HepG2 (cell line): ENCODE results near the gene UST. TPM values are rescaled to one million over a fixed set of nuclear protein-coding genes. Genes with fewer than 3 reads are reported as not detected.

Experiments used
- ATAC-seq: fragments of 200-7000 bp; cut with Tn5 transposase; 3 replicates; pipeline ENCODE4 v1.9.1; 2020; ENCODE audit warnings: mild to moderate bottlenecking, moderate library complexity
- BruUV-seq: library from RNA; stranded (reverse); fragments of 400-500 nt; replicated peaks from 2 replicates; lab custom pipeline; 2021; lab: Mats Ljungman, UMichigan
- CTCF ChIA-PET: fragments of 300-600 bp; formaldehyde crosslinking; extraction: SDS; loops from one replicate; lab custom pipeline; 2021; ENCODE audit warnings: low total read pairs, inconsistent platforms, low intra/inter-chr PET ratio; lab: Yijun Ruan, JAX
- POLR2A ChIA-PET: fragments of 350-600 bp; sonication (Branson Sonifier 250); formaldehyde crosslinking; loops from one replicate; lab custom pipeline; 2020; ENCODE audit warnings: antibody characterized with exemption, inconsistent platforms; lab: Yijun Ruan, JAX
- DNase-seq: peaks from one replicate; pipeline ENCODE4 v3.0.0-alpha.2; 2015; ENCODE audit warnings: low spot score
- FAIRE-seq: peaks from 3 replicates; lab custom pipeline; 2011; peaks lifted over from hg19 to GRCh38; lab: Jason Lieb, UNC
- H2AFZ ChIP-seq: one replicate; pipeline ENCODE4 v1.6.1; 2011; ENCODE audit warnings: low read length, inconsistent platforms
- H3K27ac ChIP-seq: fragments of 300-600 bp; 3 replicates; pipeline ENCODE4 v1.8.0; 2011; ENCODE audit warnings: mixed run types, mild to moderate bottlenecking, mixed read lengths, low read length, inconsistent platforms; ENCODE audit not compliant: insufficient read depth; ENCODE audit errors: extremely low read length
- H3K27me3 ChIP-seq, 2 experiments: fragments of 200-600 bp in 1 of 2; 2 replicates in 1 of 2; 3 replicates in 1 of 2; pipeline versions ENCODE4 v1.6.0 to v1.8.0; 2011; ENCODE audit warnings: low read length in 2 of 2, mild to moderate bottlenecking in 2 of 2, moderate library complexity in 2 of 2, inconsistent platforms in 1 of 2; ENCODE audit not compliant: insufficient read depth in 2 of 2, control insufficient read depth in 1 of 2
- H3K36me3 ChIP-seq, 2 experiments: fragments of 200-600 bp in 1 of 2; replicated peaks in 1 of 2; 2 replicates in 1 of 2; 3 replicates in 1 of 2; pipeline versions ENCODE4 v1.5.1 to v1.8.0; 2011; ENCODE audit warnings: low read length in 2 of 2, inconsistent platforms in 1 of 2; ENCODE audit not compliant: insufficient read depth in 2 of 2, control insufficient read depth in 1 of 2
- H3K4me1 ChIP-seq: 2 replicates; pipeline ENCODE4 v1.5.1; 2012; ENCODE audit warnings: low read length, inconsistent platforms; ENCODE audit not compliant: insufficient read depth
- H3K4me2 ChIP-seq: 2 replicates; pipeline ENCODE4 v1.6.0; 2011; ENCODE audit warnings: low read depth, low read length, inconsistent platforms
- H3K4me3 ChIP-seq, 3 experiments: fragments of 200-600 bp in 1 of 3; sonication (generic), shearing (Covaris generic) in 1 of 3; replicated peaks in 1 of 3; 2 replicates each; pipeline ENCODE4 v1.5.1; 2011 to 2016; ENCODE audit warnings: low read length in 3 of 3, inconsistent platforms in 2 of 3, low read depth in 2 of 3, mild to moderate bottlenecking in 2 of 3, control low read depth in 1 of 3, mixed read lengths in 1 of 3; ENCODE audit not compliant: insufficient read depth in 1 of 3
- H3K79me2 ChIP-seq: one replicate; pipeline ENCODE4 v1.6.1; 2011; ENCODE audit warnings: low read length, inconsistent platforms; ENCODE audit not compliant: insufficient read depth
- H3K9ac ChIP-seq: 2 replicates; pipeline ENCODE4 v1.6.0; 2011; ENCODE audit warnings: mild to moderate bottlenecking, low read depth, low read length, inconsistent platforms; ENCODE audit not compliant: insufficient read depth
- H3K9me3 ChIP-seq: 2 replicates; pipeline ENCODE4 v1.5.1; 2012; ENCODE audit warnings: mild to moderate bottlenecking, low read length
- H4K20me1 ChIP-seq: 2 replicates; pipeline ENCODE4 v1.6.0; 2011; ENCODE audit warnings: inconsistent platforms, mild to moderate bottlenecking, low read length, moderate library complexity; ENCODE audit not compliant: insufficient read depth
- ARHGAP35 ChIP-seq: sonication (generic); formaldehyde crosslinking; IDR thresholded peaks from 2 replicates; pipeline ENCODE4 v1.9.0; 2022; ENCODE audit warnings: mild to moderate bottlenecking, inconsistent platforms, moderate library complexity, missing genetic modification reagents, borderline replicate concordance
- ATF3 ChIP-seq: sonication (generic); formaldehyde crosslinking; IDR thresholded peaks from 2 replicates; pipeline ENCODE4 v1.4.0; 2020; ENCODE audit warnings: missing genetic modification reagents
- CREM ChIP-seq, 2 experiments: sonication (generic) in 1 of 2; formaldehyde crosslinking in 1 of 2; IDR thresholded peaks; 2 replicates each; pipeline versions ENCODE4 v1.4.0 to v1.6.1; 2016 to 2020; ENCODE audit warnings: antibody characterized with exemption in 1 of 2, mild to moderate bottlenecking in 1 of 2, missing genetic modification reagents in 1 of 2
- GMEB2 ChIP-seq: IDR thresholded peaks from 2 replicates; pipeline ENCODE4 v1.6.1; 2016; ENCODE audit warnings: missing biosample characterization, missing genetic modification reagents, low read depth
- HNRNPUL1 ChIP-seq: fragments of 200-400 bp; formaldehyde crosslinking; IDR thresholded peaks from 2 replicates; pipeline ENCODE4 v1.6.1; 2017; ENCODE audit warnings: low read depth, mild to moderate bottlenecking, low read length, moderate library complexity
- HOMEZ ChIP-seq: IDR thresholded peaks from 2 replicates; pipeline ENCODE4 v1.6.1; 2016; ENCODE audit warnings: low read depth
- NFYB ChIP-seq: sonication (generic); formaldehyde crosslinking; IDR thresholded peaks from 2 replicates; pipeline ENCODE4 v1.4.0; 2020; ENCODE audit warnings: missing genetic modification reagents
- NR1H2 ChIP-seq: sonication (generic); formaldehyde crosslinking; IDR thresholded peaks from 2 replicates; pipeline ENCODE4 v1.8.1; 2022; ENCODE audit warnings: low read depth, missing genetic modification reagents, borderline replicate concordance
- SP1 ChIP-seq, 2 experiments: fragments of 450-650 bp in 1 of 2; sonication (generic) in 1 of 2; formaldehyde crosslinking in 1 of 2; IDR thresholded peaks; 2 replicates each; pipeline versions ENCODE4 v1.4.0 to v1.6.1; 2016 to 2020; ENCODE audit warnings: missing genetic modification reagents in 1 of 2
- ZNF274 ChIP-seq: sonication (generic); formaldehyde crosslinking; IDR thresholded peaks from 2 replicates; pipeline ENCODE4 v1.5.1; 2020; ENCODE audit warnings: mild to moderate bottlenecking, missing genetic modification reagents
- ZNF414 ChIP-seq: sonication (generic); formaldehyde crosslinking; IDR thresholded peaks from 2 replicates; pipeline ENCODE4 v1.5.0; 2020; ENCODE audit warnings: missing genetic modification reagents
- ZNF576 ChIP-seq: sonication (generic); formaldehyde crosslinking; IDR thresholded peaks from 2 replicates; pipeline ENCODE4 v1.4.0; 2020; ENCODE audit warnings: mild to moderate bottlenecking, missing genetic modification reagents
- ZNF766 ChIP-seq: sonication (generic); formaldehyde crosslinking; IDR thresholded peaks from 2 replicates; pipeline ENCODE4 v1.5.0; 2020; ENCODE audit warnings: missing genetic modification reagents, borderline replicate concordance
- WGBS: methylation state at CpG from one replicate; pipeline ENCODE4 v1.1.6; 2017; ENCODE audit warnings: low lambda C conversion rate; 5-methylcytosine and 5-hydroxymethylcytosine counted together
- in situ Hi-C: cut with HindIII; loops from 2 replicates; pipeline ENCODE4 v1.10.0; 2017; ENCODE audit warnings: low pct_unique_long_range_greater_than_20kb; ENCODE audit not compliant: extremely low pct_ligation_motif_present
- intact Hi-C: fragments of 100-400 bp; cut with micrococcal nuclease; formaldehyde crosslinking; loops from one replicate; pipeline ENCODE4 v1.10.0; 2022; ENCODE audit not compliant: unreplicated experiment
- polyA plus RNA-seq, 8 experiments: library from polyadenylated mRNA; depleted of rRNA in 3 of 8; stranded (reverse) in 7 of 8; unstranded in 1 of 8; fragments of >200 nt; fragmentation: Illumina TruSeq in 4 of 8; extraction: Trizol in 4 of 8; gene quantifications; 2 replicates each; pipeline versions ENCODE4 v1.2.1 to v1.2.3, GENCODE V29; 2011 to 2016; ENCODE audit warnings: low read depth in 4 of 8, missing spikeins in 1 of 8, mixed read lengths in 1 of 8; ENCODE audit not compliant: insufficient read depth in 1 of 8
- total RNA-seq, 5 experiments: library from RNA; depleted of rRNA; stranded (reverse); fragments of >200 nt; fragmentation: Illumina TruSeq; extraction: Trizol; gene quantifications; 2 replicates each; pipeline ENCODE4 v1.2.3, GENCODE V29; 2016; ENCODE audit warnings: low read depth in 1 of 5
- TF ChIP-seq, protein P1 (sequence below): sonication (generic); formaldehyde crosslinking; IDR thresholded peaks from 2 replicates; pipeline ENCODE4 v1.8.0; 2023; ENCODE audit warnings: mild to moderate bottlenecking, missing genetic modification reagents
- TF ChIP-seq, protein P2 (sequence below): sonication (generic); formaldehyde crosslinking; IDR thresholded peaks from 2 replicates; pipeline ENCODE4 v1.5.0; 2020; ENCODE audit warnings: missing genetic modification reagents

UST gene
- total and polyA plus RNA-seq, 2 of the 13 experiments (the other 11 are each of a cell fraction or from before 2014, with no cell fraction given): 0.27 TPM; not detected in 1

DNA sequence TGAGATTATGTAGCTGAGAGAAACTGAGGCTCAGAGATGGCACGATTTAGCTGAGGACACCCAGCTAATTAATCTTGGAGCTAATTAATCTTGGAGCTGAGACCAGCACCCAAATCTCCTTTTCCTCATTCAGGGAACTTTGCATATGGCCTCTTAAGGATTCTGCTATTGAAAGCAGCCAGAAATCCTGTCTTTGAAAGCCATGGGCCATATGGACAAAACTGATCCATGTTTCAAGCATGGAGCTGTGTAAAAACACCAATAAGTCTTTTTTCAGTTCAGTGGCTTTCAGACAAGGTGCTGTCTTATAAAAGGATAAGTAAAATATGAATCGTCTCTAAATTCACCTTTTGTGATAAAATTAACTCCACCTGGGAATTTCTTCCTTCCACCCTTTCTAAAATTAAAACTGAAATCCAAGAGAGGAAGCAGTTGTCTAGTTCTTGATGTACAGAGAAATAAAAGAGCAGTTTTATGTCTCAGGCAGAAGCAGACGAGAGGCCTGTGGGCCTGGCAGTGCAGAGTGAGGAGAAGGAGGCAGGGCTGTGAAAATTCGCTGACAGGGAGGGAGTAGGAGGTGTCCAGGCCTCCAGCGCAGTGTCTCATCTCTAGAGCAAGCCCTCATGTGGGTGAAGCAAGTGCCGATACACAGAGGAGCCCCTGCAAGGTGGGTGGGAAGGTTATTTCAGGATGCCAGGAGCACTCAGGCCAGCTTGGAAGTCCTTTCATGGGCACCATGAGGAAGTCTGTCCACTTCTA, 266.9 kb downstream of the UST start:
- H3K27ac ChIP-seq: no peak overlapping the region
- peaks cover 4 to 14% of the 10 kb centered on the region in 2 experiments; a peak in 3 of 5 replicates for H3K27me3 ChIP-seq
- H4K20me1 ChIP-seq: no peaks in the 10 kb centered on the region
- H3K4me3 ChIP-seq: no peak overlapping the region
- H3K79me2 ChIP-seq: no peaks in the 10 kb centered on the region
- DNase-seq (no peak), FAIRE-seq (no peak), ATAC-seq (peak; percentile 74)
- no peaks in the 10 kb centered on the region for H3K9me3 ChIP-seq
- WGBS: 11% methylated on average over 6 of the region's 6 CpGs
- in situ Hi-C loops: no loop called here
- H3K4me1 ChIP-seq: no peaks in the 10 kb centered on the region
- no TSS peak for BruUV-seq
- ChIA-PET CTCF (no interaction called here), POLR2A (no interaction called here)
- no peak overlapping the region for H2AFZ ChIP-seq
- intact Hi-C loops: no loop called here
- no peaks in the 10 kb centered on the region for H3K36me3 ChIP-seq
- H3K9ac ChIP-seq: no peak overlapping the region
- H3K4me2 ChIP-seq: no peak overlapping the region
- TF ChIP-seq ZNF274 (CRISPR knock-in tag): no peak
- TF ChIP-seq CREM (IDR thresholded peaks at IDR 0.05): no peak
- no peak for TF ChIP-seq CREM (CRISPR knock-in tag; IDR thresholded peaks at IDR 0.05)
- no peak for TF ChIP-seq SP1 (IDR thresholded peaks at IDR 0.05)
- no peak for TF ChIP-seq SP1 (CRISPR knock-in tag; IDR thresholded peaks at IDR 0.05)
- TF ChIP-seq HNRNPUL1: no peak
- TF ChIP-seq ZNF414 (CRISPR knock-in tag): no peak
- no peak for TF ChIP-seq HOMEZ
- TF ChIP-seq NFYB (CRISPR knock-in tag): no peak
- TF ChIP-seq NR1H2 (CRISPR knock-in tag): no peak
- no peak for TF ChIP-seq ATF3
- TF ChIP-seq, protein P1, sequence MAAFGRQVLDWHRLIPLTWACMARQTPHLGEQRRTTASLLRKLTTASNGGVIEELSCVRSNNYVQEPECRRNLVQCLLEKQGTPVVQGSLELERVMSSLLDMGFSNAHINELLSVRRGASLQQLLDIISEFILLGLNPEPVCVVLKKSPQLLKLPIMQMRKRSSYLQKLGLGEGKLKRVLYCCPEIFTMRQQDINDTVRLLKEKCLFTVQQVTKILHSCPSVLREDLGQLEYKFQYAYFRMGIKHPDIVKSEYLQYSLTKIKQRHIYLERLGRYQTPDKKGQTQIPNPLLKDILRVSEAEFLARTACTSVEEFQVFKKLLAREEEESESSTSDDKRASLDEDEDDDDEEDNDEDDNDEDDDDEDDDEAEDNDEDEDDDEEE (CRISPR knock-in tag): no peak
- TF ChIP-seq ARHGAP35 (CRISPR knock-in tag): no peak
- TF ChIP-seq ZNF766 (CRISPR knock-in tag): no peak
- TF ChIP-seq GMEB2 (CRISPR knock-in tag): no peak
- no peak for TF ChIP-seq ZNF576
- TF ChIP-seq, protein P2, sequence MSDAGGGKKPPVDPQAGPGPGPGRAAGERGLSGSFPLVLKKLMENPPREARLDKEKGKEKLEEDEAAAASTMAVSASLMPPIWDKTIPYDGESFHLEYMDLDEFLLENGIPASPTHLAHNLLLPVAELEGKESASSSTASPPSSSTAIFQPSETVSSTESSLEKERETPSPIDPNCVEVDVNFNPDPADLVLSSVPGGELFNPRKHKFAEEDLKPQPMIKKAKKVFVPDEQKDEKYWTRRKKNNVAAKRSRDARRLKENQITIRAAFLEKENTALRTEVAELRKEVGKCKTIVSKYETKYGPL: no peak
